ENCODE data around the gene ZBTB21. TPM values are rescaled to one million over a fixed set of nuclear protein-coding genes. Genes with fewer than 3 reads are reported as not detected.

Gene ZBTB21
- total RNA-seq, 1 donor from 2014 or later: 8.4 TPM

- no peaks in the 10 kb centered on the region for H3K4me1 Mint-ChIP-seq (ENCODE audit: unreplicated experiment)
- H3K4me3 Mint-ChIP-seq (ENCODE audit: unreplicated experiment): no peak overlapping the region
- peaks cover 2% of the 10 kb centered on the region for H3K27me3 Mint-ChIP-seq (ENCODE audit: unreplicated experiment)
- peaks cover 6% of the 10 kb centered on the region for H3K9me3 Mint-ChIP-seq (ENCODE audit: unreplicated experiment)
- no peak overlapping the region for H3K27ac Mint-ChIP-seq (ENCODE audit: unreplicated experiment)
- TF ChIP-seq CTCF (IDR thresholded peaks at IDR 0.05; ENCODE audit: unreplicated experiment): no peak
- H3K36me3 Mint-ChIP-seq (ENCODE audit: low read depth, unreplicated experiment): peaks cover 6% of the 10 kb centered on the region
- no peak for DNase-seq (ENCODE audit: low spot score)
These were observed 29.8 kb upstream of the ZBTB21 start for GRCh38 chr21:42039911-42040351.

- no peak overlapping the region for H3K27ac Mint-ChIP-seq (ENCODE audit: unreplicated experiment)
- no peak overlapping the region for H3K4me3 Mint-ChIP-seq (ENCODE audit: unreplicated experiment)
- TF ChIP-seq CTCF (IDR thresholded peaks at IDR 0.05; ENCODE audit: unreplicated experiment): no peak
- DNase-seq (ENCODE audit: low spot score): no peak
- peaks cover 6% of the 10 kb centered on the region for H3K9me3 Mint-ChIP-seq (ENCODE audit: unreplicated experiment)
- H3K4me1 Mint-ChIP-seq (ENCODE audit: unreplicated experiment): no peaks in the 10 kb centered on the region
- H3K36me3 Mint-ChIP-seq (ENCODE audit: low read depth, unreplicated experiment): peaks cover 6% of the 10 kb centered on the region
- H3K27me3 Mint-ChIP-seq (ENCODE audit: unreplicated experiment): peaks cover 2% of the 10 kb centered on the region
These were observed 29.3 kb upstream of the ZBTB21 start for GRCh38 chr21:42039470-42039901.

- peaks cover 6% of the 10 kb centered on the region for H3K9me3 Mint-ChIP-seq (ENCODE audit: unreplicated experiment)
- H3K36me3 Mint-ChIP-seq (ENCODE audit: low read depth, unreplicated experiment): peaks cover 6% of the 10 kb centered on the region
- H3K4me1 Mint-ChIP-seq (ENCODE audit: unreplicated experiment): no peaks in the 10 kb centered on the region
- H3K4me3 Mint-ChIP-seq (ENCODE audit: unreplicated experiment): no peak overlapping the region
- DNase-seq (ENCODE audit: low spot score): no peak
- peaks cover 2% of the 10 kb centered on the region for H3K27me3 Mint-ChIP-seq (ENCODE audit: unreplicated experiment)
- TF ChIP-seq CTCF (IDR thresholded peaks at IDR 0.05; ENCODE audit: unreplicated experiment): no peak
- no peak overlapping the region for H3K27ac Mint-ChIP-seq (ENCODE audit: unreplicated experiment)
These were observed 28.8 kb upstream of the ZBTB21 start for GRCh38 chr21:42038826-42039425.

GRCh38 chr21:42038393-42038792 lies 28.2 kb upstream of the ZBTB21 start:
- peaks cover 2% of the 10 kb centered on the region for H3K27me3 Mint-ChIP-seq (ENCODE audit: unreplicated experiment)
- peaks cover 6% of the 10 kb centered on the region for H3K36me3 Mint-ChIP-seq (ENCODE audit: low read depth, unreplicated experiment)
- H3K9me3 Mint-ChIP-seq (ENCODE audit: unreplicated experiment): peaks cover 6% of the 10 kb centered on the region
- H3K4me3 Mint-ChIP-seq (ENCODE audit: unreplicated experiment): no peak overlapping the region
- H3K27ac Mint-ChIP-seq (ENCODE audit: unreplicated experiment): no peak overlapping the region
- H3K4me1 Mint-ChIP-seq (ENCODE audit: unreplicated experiment): no peaks in the 10 kb centered on the region
- no peak for TF ChIP-seq CTCF (IDR thresholded peaks at IDR 0.05; ENCODE audit: unreplicated experiment)
- no peak for DNase-seq (ENCODE audit: low spot score)

GRCh38 chr21:42037943-42038342 lies 27.8 kb upstream of the ZBTB21 start:
- no peak overlapping the region for H3K27ac Mint-ChIP-seq (ENCODE audit: unreplicated experiment)
- peaks cover 2% of the 10 kb centered on the region for H3K27me3 Mint-ChIP-seq (ENCODE audit: unreplicated experiment)
- no peak overlapping the region for H3K4me3 Mint-ChIP-seq (ENCODE audit: unreplicated experiment)
- H3K9me3 Mint-ChIP-seq (ENCODE audit: unreplicated experiment): peaks cover 6% of the 10 kb centered on the region
- no peaks in the 10 kb centered on the region for H3K4me1 Mint-ChIP-seq (ENCODE audit: unreplicated experiment)
- H3K36me3 Mint-ChIP-seq (ENCODE audit: low read depth, unreplicated experiment): peaks cover 6% of the 10 kb centered on the region
- no peak for TF ChIP-seq CTCF (IDR thresholded peaks at IDR 0.05; ENCODE audit: unreplicated experiment)
- DNase-seq (ENCODE audit: low spot score): no peak

All from endothelial cell (in vitro differentiated cells).